ENCODE measurements around the gene BABAM2.
"Not testable (repeated sequence)": the region's sequence is repeated elsewhere in the genome, so short reads cannot be mapped to it uniquely, and the experiment has no call there.

Gene BABAM2

DNA sequence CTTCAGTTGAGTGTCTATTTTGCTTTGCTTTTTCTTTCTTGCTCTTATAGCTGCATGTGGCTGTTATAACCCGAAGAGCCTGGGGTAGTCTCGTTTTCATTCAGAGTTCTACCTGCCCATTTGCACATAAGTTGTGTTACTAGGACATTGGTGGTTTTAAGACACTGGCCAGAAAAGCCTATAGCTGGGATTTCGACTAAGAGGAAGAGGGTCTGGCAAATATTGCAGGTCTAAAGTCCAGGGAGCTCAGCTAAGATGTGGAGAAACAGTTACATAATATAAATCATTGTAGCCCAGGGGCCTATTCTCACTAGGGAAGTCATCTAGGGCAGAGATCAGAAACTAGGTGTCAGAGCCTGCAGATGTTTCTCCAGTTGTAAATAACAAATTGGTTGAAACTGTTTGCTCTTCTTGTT is 120.8 kb downstream of the BABAM2 start:
- Histone ChIP-seq H3K27me3 (ENCODE audit: control insufficient read depth, insufficient read depth, low read length) (no peaks in the 10 kb centered on the region), H3K4me3 (ENCODE audit: low read length) (no peak overlapping the region), H3K36me3 (ENCODE audit: insufficient read depth, low read length) (no peaks in the 10 kb centered on the region), H3K4me2 (ENCODE audit: low read length) (no peak overlapping the region), H3K9me3 (replicated peaks; ENCODE audit: low read length) (no peaks in the 10 kb centered on the region), H3K4me1 (ENCODE audit: control insufficient read depth, insufficient read depth, low read length) (peaks cover 3% of the 10 kb centered on the region), H3K9ac (ENCODE audit: low read depth, low read length) (no peak overlapping the region)

DNA sequence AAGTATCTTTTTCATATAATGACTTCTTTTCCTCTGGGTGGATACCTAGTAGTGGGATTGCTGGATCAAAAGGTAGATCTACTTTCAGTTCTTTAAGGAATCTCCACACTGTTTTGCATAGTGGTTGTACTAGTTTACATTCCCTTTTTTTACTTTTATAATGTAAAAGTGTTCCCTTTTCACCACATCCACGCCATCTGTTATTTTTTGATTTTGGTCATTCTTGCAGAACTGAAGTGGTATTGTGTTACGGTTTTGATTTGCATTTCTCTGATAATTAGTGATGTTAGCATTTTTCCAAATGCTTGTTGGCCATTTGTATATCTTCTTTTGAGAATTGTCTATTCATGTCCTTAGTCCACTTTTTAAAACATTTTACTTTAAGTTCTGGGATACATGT is 127.9 kb downstream of the BABAM2 start:
- not testable (repeated sequence) for H3K27me3 ChIP-seq (ENCODE audit: control insufficient read depth, insufficient read depth, low read length); H3K4me1 ChIP-seq (ENCODE audit: control insufficient read depth, insufficient read depth, low read length); H3K4me2 ChIP-seq (ENCODE audit: low read length); H3K4me3 ChIP-seq (ENCODE audit: low read length); H3K36me3 ChIP-seq (ENCODE audit: insufficient read depth, low read length); H3K9me3 ChIP-seq (replicated peaks; ENCODE audit: low read length); H3K9ac ChIP-seq (ENCODE audit: low read depth, low read length)

DNA sequence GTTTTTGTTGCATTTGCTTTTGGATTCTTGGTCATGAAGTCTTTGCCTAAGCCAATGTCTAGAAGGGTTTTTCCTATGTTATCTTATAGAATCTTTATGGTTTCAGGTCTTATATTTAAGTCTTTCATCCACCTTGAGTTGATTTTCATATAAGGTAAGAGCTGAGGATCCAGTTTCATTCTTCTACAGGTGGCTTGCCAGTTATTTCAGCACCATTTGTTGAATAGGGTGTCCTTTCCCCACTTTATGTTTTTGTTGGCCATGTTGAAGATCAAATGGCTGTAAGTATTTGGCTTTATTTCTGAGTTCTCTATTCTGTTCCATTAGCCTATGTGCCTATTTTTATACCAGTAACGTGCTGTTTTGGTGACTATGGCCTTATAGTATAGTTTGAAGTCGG is 129.0 kb downstream of the BABAM2 start:
- not testable (repeated sequence) for H3K9ac ChIP-seq (ENCODE audit: low read depth, low read length); H3K9me3 ChIP-seq (replicated peaks; ENCODE audit: low read length); H3K36me3 ChIP-seq (ENCODE audit: insufficient read depth, low read length); H3K4me1 ChIP-seq (ENCODE audit: control insufficient read depth, insufficient read depth, low read length); H3K4me3 ChIP-seq (ENCODE audit: low read length); H3K4me2 ChIP-seq (ENCODE audit: low read length); H3K27me3 ChIP-seq (ENCODE audit: control insufficient read depth, insufficient read depth, low read length)

DNA sequence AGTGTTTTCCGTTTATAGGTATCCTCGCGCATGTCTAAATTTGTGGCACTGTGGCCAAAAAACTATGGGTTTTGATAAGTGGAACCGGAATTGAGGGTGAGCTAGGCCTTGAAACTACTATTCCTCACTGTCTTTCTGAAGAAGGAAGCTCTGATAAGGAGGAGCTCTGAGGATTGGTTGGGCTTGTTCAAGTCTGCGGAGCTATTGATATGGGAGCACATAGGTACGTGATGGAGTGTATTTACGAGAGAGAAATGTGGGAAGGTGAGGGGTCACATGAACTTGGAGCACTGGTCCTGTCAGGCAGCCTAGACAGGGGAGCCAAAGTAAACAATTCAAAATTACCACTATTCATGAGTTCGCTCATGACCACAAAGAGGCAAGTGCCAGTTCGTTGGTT is 131.4 kb downstream of the BABAM2 start:
- Histone ChIP-seq H3K36me3 (ENCODE audit: insufficient read depth, low read length) (no peaks in the 10 kb centered on the region), H3K4me1 (ENCODE audit: control insufficient read depth, insufficient read depth, low read length) (no peaks in the 10 kb centered on the region), H3K9ac (ENCODE audit: low read depth, low read length) (no peak overlapping the region), H3K27me3 (ENCODE audit: control insufficient read depth, insufficient read depth, low read length) (no peaks in the 10 kb centered on the region), H3K4me2 (ENCODE audit: low read length) (no peak overlapping the region), H3K9me3 (replicated peaks; ENCODE audit: low read length) (no peaks in the 10 kb centered on the region), H3K4me3 (ENCODE audit: low read length) (no peak overlapping the region)

DNA sequence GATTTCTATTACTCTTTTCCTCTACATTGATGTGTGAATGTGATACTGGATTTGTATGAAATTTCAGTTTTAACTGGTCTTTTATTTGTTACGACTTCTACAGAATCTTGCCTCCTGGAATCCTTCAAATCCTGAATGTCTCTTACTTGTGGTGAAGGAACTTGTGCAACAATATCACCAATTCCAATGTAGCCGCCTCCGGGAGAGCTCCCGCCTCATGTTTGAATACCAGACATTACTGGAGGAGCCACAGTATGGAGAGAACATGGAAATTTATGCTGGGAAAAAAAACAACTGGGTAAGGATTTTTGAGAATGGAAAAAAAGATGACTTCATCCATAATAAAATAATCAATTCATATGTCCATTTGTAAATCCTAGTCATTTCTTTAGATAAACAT is 134.6 kb downstream of the BABAM2 start:
- no peaks in the 10 kb centered on the region for H3K9me3 ChIP-seq (replicated peaks; ENCODE audit: low read length)
- H3K4me1 ChIP-seq (ENCODE audit: control insufficient read depth, insufficient read depth, low read length) = no peaks in the 10 kb centered on the region
- no peaks in the 10 kb centered on the region for H3K27me3 ChIP-seq (ENCODE audit: control insufficient read depth, insufficient read depth, low read length)
- H3K36me3 ChIP-seq (ENCODE audit: insufficient read depth, low read length) = no peaks in the 10 kb centered on the region
- H3K4me3 ChIP-seq (ENCODE audit: low read length) = no peak overlapping the region
- no peak overlapping the region for H3K9ac ChIP-seq (ENCODE audit: low read depth, low read length)
- H3K4me2 ChIP-seq (ENCODE audit: low read length) = no peak overlapping the region

DNA sequence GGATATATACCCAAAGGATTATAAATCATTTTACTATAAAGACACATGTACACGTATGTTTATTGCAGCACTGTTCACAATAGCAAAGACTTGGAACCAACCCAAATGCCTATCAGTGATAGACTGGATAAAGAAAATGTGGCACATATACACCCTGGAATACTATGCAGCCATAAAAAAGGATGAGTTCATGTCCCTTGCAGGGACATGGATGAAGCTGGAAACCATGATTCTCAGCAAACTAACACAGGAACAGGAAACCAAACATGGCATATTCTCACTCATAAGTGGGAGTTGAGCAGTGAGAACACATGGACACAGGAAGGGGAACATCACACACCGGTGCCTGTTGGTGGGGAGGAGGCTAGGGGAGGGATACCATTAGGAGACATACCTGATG is 135.7 kb downstream of the BABAM2 start:
- H3K27me3 ChIP-seq (ENCODE audit: control insufficient read depth, insufficient read depth, low read length); H3K36me3 ChIP-seq (ENCODE audit: insufficient read depth, low read length); H3K9ac ChIP-seq (ENCODE audit: low read depth, low read length): not testable (repeated sequence)

DNA sequence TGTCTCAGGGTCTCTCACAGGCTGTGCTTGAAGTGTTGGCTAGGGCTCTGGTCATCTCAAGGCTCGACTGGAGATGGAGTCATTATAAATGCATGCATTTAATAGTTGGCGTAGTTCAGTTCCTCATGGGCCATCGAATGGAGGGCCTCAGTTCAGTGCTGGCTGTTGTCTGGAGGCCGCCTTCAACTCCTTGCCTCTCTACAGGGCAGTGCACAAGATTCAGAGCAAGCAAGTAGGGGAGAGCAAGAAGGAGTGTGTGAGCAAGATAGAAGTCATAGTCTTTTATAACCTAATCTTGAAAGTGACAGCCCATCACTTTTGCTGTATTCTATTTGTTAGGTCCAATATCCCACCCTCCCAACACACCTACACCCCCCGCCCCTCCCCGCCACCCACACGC is 137.5 kb downstream of the BABAM2 start:
- H3K36me3 ChIP-seq (ENCODE audit: insufficient read depth, low read length) = no peaks in the 10 kb centered on the region
- no peaks in the 10 kb centered on the region for H3K9me3 ChIP-seq (replicated peaks; ENCODE audit: low read length)
- no peaks in the 10 kb centered on the region for H3K27me3 ChIP-seq (ENCODE audit: control insufficient read depth, insufficient read depth, low read length)
- H3K4me1 ChIP-seq (ENCODE audit: control insufficient read depth, insufficient read depth, low read length) = no peaks in the 10 kb centered on the region
- no peak overlapping the region for H3K4me3 ChIP-seq (ENCODE audit: low read length)
- no peak overlapping the region for H3K9ac ChIP-seq (ENCODE audit: low read depth, low read length)
- no peak overlapping the region for H3K4me2 ChIP-seq (ENCODE audit: low read length)

More for the DNA sequence above, 135.7 kb downstream of the BABAM2 start:
- not testable (repeated sequence) for H3K4me2 ChIP-seq (ENCODE audit: low read length); H3K4me1 ChIP-seq (ENCODE audit: control insufficient read depth, insufficient read depth, low read length); H3K4me3 ChIP-seq (ENCODE audit: low read length); H3K9me3 ChIP-seq (replicated peaks; ENCODE audit: low read length)

DNA sequence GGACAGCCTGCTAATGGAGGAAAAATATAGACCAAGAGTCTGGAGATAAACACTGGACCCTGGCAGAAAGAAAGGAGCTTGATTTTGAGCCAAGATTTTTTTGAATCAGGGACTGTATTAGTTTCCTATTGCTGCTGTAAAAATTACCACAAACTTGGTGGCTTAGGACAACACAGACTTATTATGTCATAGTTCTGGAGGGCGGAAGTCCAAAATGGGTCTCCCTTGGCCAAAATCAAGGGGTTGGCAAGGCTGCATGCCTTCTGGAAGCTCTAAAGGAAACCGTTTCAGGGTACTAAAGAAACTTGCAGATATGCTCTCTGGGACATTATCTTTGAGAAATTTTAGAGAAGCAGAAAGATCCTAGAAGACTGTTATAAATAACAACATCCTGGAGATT is 140.1 kb downstream of the BABAM2 start:
- H3K4me3 ChIP-seq (ENCODE audit: low read length) = no peak overlapping the region
- H3K4me1 ChIP-seq (ENCODE audit: control insufficient read depth, insufficient read depth, low read length) = no peaks in the 10 kb centered on the region
- H3K4me2 ChIP-seq (ENCODE audit: low read length) = no peak overlapping the region
- H3K9me3 ChIP-seq (replicated peaks; ENCODE audit: low read length) = no peaks in the 10 kb centered on the region
- H3K36me3 ChIP-seq (ENCODE audit: insufficient read depth, low read length) = no peaks in the 10 kb centered on the region
- H3K9ac ChIP-seq (ENCODE audit: low read depth, low read length) = no peak overlapping the region
- H3K27me3 ChIP-seq (ENCODE audit: control insufficient read depth, insufficient read depth, low read length) = no peaks in the 10 kb centered on the region

DNA sequence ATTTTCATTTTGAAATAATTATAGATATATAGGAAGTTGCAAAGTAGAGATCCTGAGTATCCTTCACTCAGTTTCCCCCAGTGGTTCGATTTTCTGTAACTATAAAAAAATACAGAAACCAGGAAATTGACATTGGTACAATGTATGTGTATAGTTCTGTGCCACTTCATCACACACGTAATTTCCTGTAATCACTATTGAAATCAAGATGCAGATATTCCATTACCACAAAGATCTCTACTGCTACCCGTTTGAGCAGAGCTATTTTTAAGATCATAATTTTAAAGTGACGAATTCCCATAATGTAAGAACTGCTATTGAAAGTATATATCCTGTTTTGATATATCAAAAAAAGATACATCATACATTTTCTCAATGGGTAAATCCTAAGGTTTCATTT is 142.3 kb downstream of the BABAM2 start:
- Histone ChIP-seq H3K36me3 (ENCODE audit: insufficient read depth, low read length) (no peaks in the 10 kb centered on the region), H3K4me2 (ENCODE audit: low read length) (no peak overlapping the region), H3K9me3 (replicated peaks; ENCODE audit: low read length) (no peaks in the 10 kb centered on the region), H3K4me3 (ENCODE audit: low read length) (no peak overlapping the region), H3K4me1 (ENCODE audit: control insufficient read depth, insufficient read depth, low read length) (no peaks in the 10 kb centered on the region), H3K9ac (ENCODE audit: low read depth, low read length) (no peak overlapping the region), H3K27me3 (ENCODE audit: control insufficient read depth, insufficient read depth, low read length) (no peaks in the 10 kb centered on the region)

DNA sequence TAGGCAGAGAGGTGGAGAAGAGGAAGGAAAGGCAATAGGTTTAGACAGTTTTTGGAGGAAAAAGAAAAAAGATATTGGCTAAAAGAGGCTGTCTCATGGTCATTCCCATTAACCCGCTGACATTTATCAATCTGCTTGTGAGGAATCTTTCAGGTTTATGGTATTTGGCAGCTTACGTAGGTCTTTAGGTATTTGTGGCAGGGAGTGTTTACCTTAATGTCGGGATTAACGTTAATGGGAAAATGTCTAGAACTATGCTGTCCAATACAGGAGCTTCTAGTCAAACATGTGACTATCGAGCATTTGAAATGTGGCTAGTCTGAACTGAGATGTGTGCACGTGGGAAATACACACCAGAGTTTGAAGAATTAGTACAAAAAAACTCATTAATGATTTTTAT is 144.2 kb downstream of the BABAM2 start:
- no peak overlapping the region for H3K4me3 ChIP-seq (ENCODE audit: low read length)
- H3K27me3 ChIP-seq (ENCODE audit: control insufficient read depth, insufficient read depth, low read length) = no peaks in the 10 kb centered on the region
- H3K4me1 ChIP-seq (ENCODE audit: control insufficient read depth, insufficient read depth, low read length) = no peaks in the 10 kb centered on the region
- no peak overlapping the region for H3K9ac ChIP-seq (ENCODE audit: low read depth, low read length)
- H3K36me3 ChIP-seq (ENCODE audit: insufficient read depth, low read length) = no peaks in the 10 kb centered on the region
- H3K4me2 ChIP-seq (ENCODE audit: low read length) = no peak overlapping the region
- no peaks in the 10 kb centered on the region for H3K9me3 ChIP-seq (replicated peaks; ENCODE audit: low read length)

DNA sequence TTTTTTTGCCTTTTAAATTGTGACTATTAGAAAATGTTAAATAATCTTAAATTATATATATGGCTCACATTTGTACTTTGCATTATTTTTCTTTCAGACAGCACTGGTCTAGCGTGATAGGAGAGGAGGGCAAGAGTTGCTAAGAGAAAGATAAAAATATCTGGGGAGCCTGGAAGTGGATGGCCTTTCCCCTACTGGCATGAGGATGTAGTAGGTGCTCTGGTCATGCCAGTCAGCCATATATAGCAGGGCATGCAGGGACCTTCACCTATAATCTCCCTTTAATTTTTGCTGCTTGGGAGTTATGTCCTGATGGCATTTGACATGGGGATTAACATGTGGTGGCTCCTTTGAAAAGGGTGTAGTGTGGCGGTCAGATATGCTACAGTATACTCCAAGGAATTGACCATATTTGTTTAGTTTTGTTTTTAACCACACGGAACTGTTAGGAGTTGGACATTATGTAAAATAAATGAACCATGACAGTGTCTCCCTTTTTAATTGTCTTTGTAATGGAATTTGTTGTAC is 144.7 kb downstream of the BABAM2 start:
- Histone ChIP-seq H3K9ac (ENCODE audit: low read depth, low read length) (no peak overlapping the region), H3K4me1 (ENCODE audit: control insufficient read depth, insufficient read depth, low read length) (no peaks in the 10 kb centered on the region), H3K27me3 (ENCODE audit: control insufficient read depth, insufficient read depth, low read length) (no peaks in the 10 kb centered on the region), H3K9me3 (replicated peaks; ENCODE audit: low read length) (no peaks in the 10 kb centered on the region), H3K36me3 (ENCODE audit: insufficient read depth, low read length) (no peaks in the 10 kb centered on the region), H3K4me3 (ENCODE audit: low read length) (no peak overlapping the region), H3K4me2 (ENCODE audit: low read length) (no peak overlapping the region)

DNA sequence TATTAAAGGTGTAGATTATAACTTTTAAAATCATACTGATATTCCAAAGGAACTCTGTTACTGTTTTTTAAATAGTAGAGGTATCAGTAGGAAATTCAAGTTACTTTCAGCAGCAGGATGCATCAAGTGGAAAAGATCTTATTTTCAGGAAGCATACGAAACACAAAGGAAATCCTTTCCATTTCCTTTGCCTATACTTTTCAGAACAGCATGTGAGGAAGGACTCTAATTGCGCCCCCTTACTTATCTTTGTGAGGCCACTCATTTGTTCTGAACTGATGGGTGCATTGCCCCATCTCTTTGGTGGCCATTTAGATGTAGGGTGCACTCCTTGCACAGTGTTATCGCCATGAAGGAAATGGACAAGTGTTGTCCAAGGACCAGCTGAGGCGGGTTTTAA is 145.3 kb downstream of the BABAM2 start:
- Histone ChIP-seq H3K9ac (ENCODE audit: low read depth, low read length) (no peak overlapping the region), H3K36me3 (ENCODE audit: insufficient read depth, low read length) (no peaks in the 10 kb centered on the region), H3K27me3 (ENCODE audit: control insufficient read depth, insufficient read depth, low read length) (no peaks in the 10 kb centered on the region), H3K4me2 (ENCODE audit: low read length) (no peak overlapping the region), H3K4me3 (ENCODE audit: low read length) (no peak overlapping the region), H3K4me1 (ENCODE audit: control insufficient read depth, insufficient read depth, low read length) (no peaks in the 10 kb centered on the region), H3K9me3 (replicated peaks; ENCODE audit: low read length) (no peaks in the 10 kb centered on the region)
